ENCODE results near the gene BTBD6.

Gene BTBD6

GRCh38 chr14:105210266-105211025, 37.9 kb upstream of the BTBD6 start (continued):
- TF ChIP-seq CREB5 (CRISPR knock-in tag; IDR thresholded peaks at IDR 0.05; ENCODE audit: low read depth): no peak
- TF ChIP-seq CSDC2 (CRISPR knock-in tag; IDR thresholded peaks at IDR 0.05): no peak
- TF ChIP-seq BACH2 (CRISPR knock-in tag; IDR thresholded peaks at IDR 0.05; ENCODE audit: borderline replicate concordance): no peak
- TF ChIP-seq ZNF8 (CRISPR knock-in tag; IDR thresholded peaks at IDR 0.05): no peak
- TF ChIP-seq TCF4 (CRISPR knock-in tag; IDR thresholded peaks at IDR 0.05; ENCODE audit: borderline replicate concordance): no peak

- no peak for ATAC-seq
- TF ChIP-seq TSHZ2 (CRISPR knock-in tag; IDR thresholded peaks at IDR 0.05) (no peak), PATZ1 (CRISPR knock-in tag; IDR thresholded peaks at IDR 0.05; ENCODE audit: borderline replicate concordance) (no peak), CSRNP3 (CRISPR knock-in tag; IDR thresholded peaks at IDR 0.05) (no peak), ZNF8 (CRISPR knock-in tag; IDR thresholded peaks at IDR 0.05) (no peak), ZNF70 (CRISPR knock-in tag; IDR thresholded peaks at IDR 0.05) (no peak), ZFP3 (CRISPR knock-in tag; IDR thresholded peaks at IDR 0.05) (no peak), RARB (CRISPR knock-in tag; IDR thresholded peaks at IDR 0.05) (no peak), TOX (CRISPR knock-in tag; IDR thresholded peaks at IDR 0.05; ENCODE audit: borderline replicate concordance) (no peak), OSR1 (CRISPR knock-in tag; IDR thresholded peaks at IDR 0.05) (no peak), ZC3H10 (CRISPR knock-in tag; IDR thresholded peaks at IDR 0.05) (no peak), ISL1 (CRISPR knock-in tag; IDR thresholded peaks at IDR 0.05) (no peak), ESRRG (CRISPR knock-in tag; IDR thresholded peaks at IDR 0.05) (no peak), ZFP30 (CRISPR knock-in tag; IDR thresholded peaks at IDR 0.05) (no peak), TCF4 (CRISPR knock-in tag; IDR thresholded peaks at IDR 0.05; ENCODE audit: borderline replicate concordance) (no peak), SNAI2 (CRISPR knock-in tag; IDR thresholded peaks at IDR 0.05) (no peak)
Measured at GRCh38 chr14:105211086-105211757, 37.1 kb upstream of the BTBD6 start.

- ATAC-seq: no peak
- TF ChIP-seq CREB5 (CRISPR knock-in tag; IDR thresholded peaks at IDR 0.05; ENCODE audit: low read depth) (no peak), ZFP30 (CRISPR knock-in tag; IDR thresholded peaks at IDR 0.05) (no peak), ARNTL (CRISPR knock-in tag; IDR thresholded peaks at IDR 0.05; ENCODE audit: borderline replicate concordance, low read depth) (no peak), OSR1 (CRISPR knock-in tag; IDR thresholded peaks at IDR 0.05) (no peak), TSHZ2 (CRISPR knock-in tag; IDR thresholded peaks at IDR 0.05) (no peak), ZNF8 (CRISPR knock-in tag; IDR thresholded peaks at IDR 0.05) (no peak), CSDC2 (CRISPR knock-in tag; IDR thresholded peaks at IDR 0.05) (no peak), TOX (CRISPR knock-in tag; IDR thresholded peaks at IDR 0.05; ENCODE audit: borderline replicate concordance) (no peak), CSRNP3 (CRISPR knock-in tag; IDR thresholded peaks at IDR 0.05) (no peak), GLIS3 (CRISPR knock-in tag; IDR thresholded peaks at IDR 0.05) (no peak), ZNF565 (CRISPR knock-in tag; conservative IDR thresholded peaks at IDR 0.05; ENCODE audit: low read depth) (no peak), ESRRG (CRISPR knock-in tag; IDR thresholded peaks at IDR 0.05) (no peak), PPARA (CRISPR knock-in tag; IDR thresholded peaks at IDR 0.05; ENCODE audit: borderline replicate concordance) (no peak), TCF4 (CRISPR knock-in tag; IDR thresholded peaks at IDR 0.05; ENCODE audit: borderline replicate concordance) (no peak), BACH2 (CRISPR knock-in tag; IDR thresholded peaks at IDR 0.05; ENCODE audit: borderline replicate concordance) (no peak)
Measured at GRCh38 chr14:105211758-105212089, 36.6 kb upstream of the BTBD6 start.
